ENCODE measurements around the gene RCAN2. TPM values are rescaled to one million over a fixed set of nuclear protein-coding genes. Genes with fewer than 3 reads are reported as not detected.

RCAN2 gene
- total and polyA plus RNA-seq, 11 donors = 86.4 to 331 (median 311) TPM

GRCh38 chr6:46284475-46284874 lies 206.8 kb downstream of the RCAN2 start:
- TF ChIP-seq POLR2A (IDR thresholded peaks at IDR 0.05) (no peak), CTCF (IDR thresholded peaks at IDR 0.05) (no peak)
- Histone ChIP-seq H3K27ac (no peak overlapping the region), H3K27me3 (no peaks in the 10 kb centered on the region), H3K9me3 (no peaks in the 10 kb centered on the region), H3K4me1 (peaks cover 0 to 37% (median 13%) of the 10 kb centered on the region in 12 donors), H3K36me3 (no peaks in the 10 kb centered on the region), H3K4me3 (no peak overlapping the region)
- peak in 2 of 4 donors; percentile 33 to 60 for ATAC-seq
- WGBS, 4 donors = 48 to 61% (median 56%) methylated on average over 2 of the region's 2 CpGs
- peak in 1 of 5 donors; percentile 37 for DNase-seq
- intact Hi-C loops (cut with DNase I) = no loop called here

GRCh38 chr6:46281110-46281509 lies 210.1 kb downstream of the RCAN2 start:
- H3K27me3 ChIP-seq = no peaks in the 10 kb centered on the region
- H3K4me3 ChIP-seq = no peak overlapping the region
- H3K36me3 ChIP-seq = no peaks in the 10 kb centered on the region
- no peak overlapping the region for H3K27ac ChIP-seq
- 77 to 92% (median 88%) methylated on average over 2 of the region's 2 CpGs for WGBS, 4 donors
- intact Hi-C loops (cut with DNase I) = no loop called here
- H3K4me1 ChIP-seq = peaks cover 0 to 24% (median 0%) of the 10 kb centered on the region in 12 donors
- no peaks in the 10 kb centered on the region for H3K9me3 ChIP-seq
- DNase-seq (no peak), ATAC-seq (no peak)
- TF ChIP-seq CTCF (IDR thresholded peaks at IDR 0.05) (no peak), POLR2A (IDR thresholded peaks at IDR 0.05) (no peak)

GRCh38 chr6:46279874-46280273 lies 211.4 kb downstream of the RCAN2 start:
- DNase-seq (no peak), ATAC-seq (no peak)
- intact Hi-C loops (cut with DNase I) = no loop called here
- H3K4me3 ChIP-seq = no peak overlapping the region
- no peaks in the 10 kb centered on the region for H3K27me3 ChIP-seq
- H3K36me3 ChIP-seq = no peaks in the 10 kb centered on the region
- no peak overlapping the region for H3K27ac ChIP-seq
- peaks cover 0 to 24% (median 0%) of the 10 kb centered on the region in 12 donors for H3K4me1 ChIP-seq
- no peaks in the 10 kb centered on the region for H3K9me3 ChIP-seq
- TF ChIP-seq POLR2A (IDR thresholded peaks at IDR 0.05) (no peak), CTCF (IDR thresholded peaks at IDR 0.05) (no peak)

- no peak overlapping the region for H3K27ac ChIP-seq
- DNase-seq (no peak), ATAC-seq (no peak)
- no peak for TF ChIP-seq POLR2A (IDR thresholded peaks at IDR 0.05)
- intact Hi-C loops (cut with DNase I) = no loop called here
- WGBS, 4 donors = 48 to 60% (median 58%) methylated on average over 2 of the region's 2 CpGs
- peaks cover 0 to 43% (median 8%) of the 10 kb centered on the region in 12 donors for H3K4me1 ChIP-seq
- H3K9me3 ChIP-seq = no peaks in the 10 kb centered on the region
- no peaks in the 10 kb centered on the region for H3K27me3 ChIP-seq
- H3K4me3 ChIP-seq = no peak overlapping the region
- no peaks in the 10 kb centered on the region for H3K36me3 ChIP-seq
Measured at GRCh38 chr6:46276576-46277142, 214.6 kb downstream of the RCAN2 start.

GRCh38 chr6:46274502-46274901 lies 216.7 kb downstream of the RCAN2 start:
- Histone ChIP-seq H3K36me3 (no peaks in the 10 kb centered on the region), H3K4me3 (no peak overlapping the region), H3K27ac (no peak overlapping the region), H3K9me3 (no peaks in the 10 kb centered on the region), H3K27me3 (no peaks in the 10 kb centered on the region), H3K4me1 (peaks cover 0 to 60% (median 11%) of the 10 kb centered on the region in 12 donors)
- DNase-seq = no peak
- no peak for ATAC-seq
- intact Hi-C loops (cut with DNase I) = no loop called here
- TF ChIP-seq CTCF (IDR thresholded peaks at IDR 0.05) = no peak
- no peak for TF ChIP-seq POLR2A (IDR thresholded peaks at IDR 0.05)
- 92 to 98% (median 95%) methylated on average over 2 of the region's 2 CpGs for WGBS, 4 donors

All from heart left ventricle (tissue), 16 donors.